Smooth muscle cell of the brain vasculature (primary cell): ENCODE measurements around the gene CPN1.
"Not testable (repeated sequence)": the region's sequence is repeated elsewhere in the genome, so short reads cannot be mapped to it uniquely, and the experiment has no call there.

Source experiments
- DNase-seq: peaks from one replicate; pipeline ENCODE4 v3.0.0-alpha.2; 2012; ENCODE audit warnings: low read depth, low spot score

CPN1 gene

DNA sequence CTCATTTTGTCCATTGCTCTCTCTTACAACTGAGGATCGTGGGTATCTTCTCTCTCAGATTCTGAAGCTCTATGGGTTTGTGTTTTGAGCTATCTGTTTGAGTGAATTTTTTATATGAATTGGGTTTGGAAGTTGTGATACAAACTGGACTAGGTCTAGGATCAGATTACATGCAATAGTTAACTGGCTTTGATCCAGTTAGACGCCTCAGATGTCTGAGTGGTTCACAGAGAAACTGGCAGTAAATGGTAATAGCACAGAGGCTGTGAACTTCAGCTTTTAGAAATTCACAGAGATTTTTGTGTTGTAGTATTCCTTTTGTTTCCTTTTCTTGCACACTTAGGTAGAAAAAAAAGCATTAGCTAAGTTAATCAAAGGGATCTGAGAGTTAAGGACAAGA is 59.3 kb downstream of the CPN1 start:
- DNase-seq = no peak

DNA sequence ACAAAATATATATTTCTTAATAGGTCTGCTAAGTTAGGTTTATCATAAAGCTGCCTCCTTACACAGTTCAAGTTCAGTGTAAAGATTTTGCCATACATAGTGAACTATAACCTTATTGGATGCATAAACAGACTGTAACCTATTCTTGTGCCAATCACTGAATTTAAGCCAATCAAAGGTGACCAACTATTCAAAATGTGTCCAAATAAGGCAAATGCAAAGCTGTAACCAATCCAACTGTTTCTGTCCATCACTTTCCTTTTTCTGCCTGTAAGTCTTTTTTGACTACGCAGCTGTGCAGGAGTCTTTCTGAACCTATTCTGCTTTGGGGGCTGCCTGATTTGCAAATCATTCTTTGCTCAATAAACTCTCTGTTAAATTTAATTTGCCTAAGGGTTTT is 60.3 kb downstream of the CPN1 start:
- no peak for DNase-seq

DNA sequence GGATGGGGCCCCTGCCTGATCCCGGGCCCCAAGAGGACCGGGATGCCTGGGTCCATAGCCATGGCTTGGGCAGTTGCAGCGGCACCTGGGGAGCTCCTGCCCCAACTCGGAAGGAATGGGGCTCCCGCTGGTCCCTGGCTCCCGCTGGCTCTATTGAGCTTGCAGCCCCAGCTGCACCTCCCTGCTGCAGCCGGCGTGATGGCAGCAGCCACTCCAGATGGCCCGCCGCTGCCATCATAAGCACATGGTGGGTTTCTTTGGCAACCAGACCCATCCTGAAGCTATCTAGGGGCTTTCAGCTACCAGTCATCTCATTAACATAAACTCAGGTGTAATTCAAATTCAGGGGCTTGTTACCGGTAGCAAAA is 60.8 kb downstream of the CPN1 start:
- no peak for DNase-seq

DNA sequence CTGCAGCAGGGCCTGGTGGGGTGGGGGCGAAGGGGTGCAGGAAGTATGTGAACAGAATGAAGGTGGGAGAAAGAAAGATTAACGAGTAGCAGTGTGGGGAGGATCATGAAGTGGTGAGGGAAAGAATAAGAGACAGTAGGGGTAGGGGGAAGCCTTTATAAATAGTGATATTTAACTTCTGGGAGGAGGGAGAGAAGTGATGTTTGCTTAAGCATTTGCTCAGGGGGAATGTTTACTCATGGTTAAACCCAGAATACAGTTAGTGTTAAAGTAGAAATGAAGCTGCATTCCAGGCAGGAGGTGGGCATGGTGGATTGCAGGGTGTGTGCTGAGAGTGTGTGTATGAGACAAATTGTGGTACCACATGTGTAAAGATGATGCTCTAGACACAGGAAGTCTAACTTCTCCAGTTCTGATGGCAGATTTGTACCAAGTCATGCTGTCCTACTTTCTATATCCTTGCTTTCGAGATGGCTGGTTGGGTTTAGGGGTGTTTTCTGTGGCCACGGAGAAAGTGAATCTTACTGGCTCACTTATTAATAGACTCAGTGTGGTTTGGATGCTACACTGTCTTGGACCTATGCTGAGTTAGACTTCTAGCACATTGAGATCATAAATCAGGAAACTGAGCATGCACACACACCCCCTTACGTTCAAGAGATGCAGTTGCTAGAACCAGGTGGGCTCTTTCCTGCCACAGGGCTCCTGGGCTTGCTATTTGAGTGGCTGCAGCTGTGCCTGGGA is 61.4 kb downstream of the CPN1 start:
- DNase-seq = no peak

DNA sequence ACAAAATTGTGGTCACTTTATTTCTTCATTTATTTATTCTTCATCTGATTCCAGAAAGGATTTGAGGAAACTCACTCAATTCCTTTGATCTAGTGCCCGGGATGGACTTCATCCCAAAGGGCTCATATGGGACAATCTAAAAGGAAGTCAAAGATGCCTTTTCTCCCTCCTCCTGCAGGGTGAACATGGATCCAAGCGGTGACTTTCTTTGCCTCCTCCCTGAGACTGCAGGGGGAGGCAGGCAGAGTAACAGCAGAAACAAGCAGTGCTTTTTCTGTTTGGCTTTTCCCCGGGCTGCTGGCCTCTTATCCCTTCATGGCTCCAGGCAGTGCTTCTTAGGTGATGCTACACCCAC is 61.9 kb downstream of the CPN1 start:
- no peak for DNase-seq

DNA sequence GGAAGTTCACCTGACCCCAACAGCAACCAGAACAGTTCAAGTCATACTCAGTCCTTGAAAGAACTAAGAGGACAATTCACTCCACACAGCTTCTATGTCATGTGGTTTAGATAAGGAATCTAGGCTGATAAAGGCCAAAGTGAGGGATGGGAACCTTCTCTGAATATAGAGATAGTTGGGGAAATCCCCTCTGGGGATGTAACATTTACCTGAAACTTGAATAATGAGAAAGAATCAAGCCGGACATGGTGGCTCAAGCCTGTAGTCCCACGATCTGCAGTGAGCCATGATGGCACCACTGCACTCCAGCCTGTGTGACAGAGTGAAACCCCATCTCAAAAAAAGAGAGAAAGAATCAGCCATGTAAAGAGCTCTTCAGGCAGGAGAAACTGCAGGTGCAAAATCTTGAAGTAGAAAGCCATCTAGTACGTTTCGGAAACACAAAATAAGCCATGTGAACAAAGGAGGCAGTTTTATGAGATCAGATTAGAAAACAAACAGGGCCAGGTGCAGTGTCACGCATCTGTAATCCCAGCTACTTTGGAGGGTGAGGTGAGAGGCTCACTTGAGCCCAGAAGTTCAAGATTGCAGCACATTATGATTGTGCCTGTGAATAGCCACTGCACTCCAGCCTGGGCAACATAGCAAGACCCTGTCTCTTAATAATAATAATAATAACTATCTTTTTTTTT is 67.5 kb downstream of the CPN1 start:
- no peak for DNase-seq

DNA sequence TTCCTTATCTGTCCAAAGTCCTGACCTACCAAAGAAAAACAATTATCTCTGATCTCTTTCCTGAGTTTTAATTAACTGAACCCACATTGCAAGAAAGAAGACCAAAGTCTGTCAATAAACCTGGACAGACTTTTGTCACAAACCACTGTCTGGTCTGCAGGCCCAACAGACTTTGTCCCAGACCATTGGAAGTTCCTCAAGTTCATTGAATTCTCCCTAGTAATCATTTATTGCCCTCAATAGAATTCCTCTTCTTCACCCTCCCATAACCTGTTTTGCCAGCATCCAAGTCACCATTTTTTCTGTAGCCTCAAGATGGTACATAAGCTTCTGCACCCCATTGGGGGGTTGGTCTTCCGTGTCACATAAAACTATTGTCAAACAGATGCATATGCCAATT is 68.0 kb downstream of the CPN1 start:
- no peak for DNase-seq

DNA sequence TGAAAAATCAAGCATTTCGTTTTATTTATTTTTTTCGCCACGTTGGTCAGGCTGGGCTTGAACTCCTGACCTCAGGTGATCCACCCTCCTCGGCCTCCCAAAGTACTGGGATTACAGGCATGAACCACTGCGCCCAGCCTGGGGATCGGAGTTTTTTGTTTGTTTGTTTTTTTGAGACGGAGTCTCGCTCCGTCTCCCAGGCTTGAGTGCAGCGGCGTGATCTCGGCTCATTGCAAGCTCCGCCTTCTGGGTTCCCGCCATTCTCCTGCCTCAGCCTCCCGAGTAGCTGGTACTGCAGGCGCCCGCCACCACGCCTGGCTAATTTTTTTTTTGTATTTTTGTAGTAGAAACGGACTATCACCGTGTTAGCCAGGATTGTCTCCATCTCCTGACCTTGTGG is 69.8 kb downstream of the CPN1 start:
- DNase-seq = not testable (repeated sequence)

DNA sequence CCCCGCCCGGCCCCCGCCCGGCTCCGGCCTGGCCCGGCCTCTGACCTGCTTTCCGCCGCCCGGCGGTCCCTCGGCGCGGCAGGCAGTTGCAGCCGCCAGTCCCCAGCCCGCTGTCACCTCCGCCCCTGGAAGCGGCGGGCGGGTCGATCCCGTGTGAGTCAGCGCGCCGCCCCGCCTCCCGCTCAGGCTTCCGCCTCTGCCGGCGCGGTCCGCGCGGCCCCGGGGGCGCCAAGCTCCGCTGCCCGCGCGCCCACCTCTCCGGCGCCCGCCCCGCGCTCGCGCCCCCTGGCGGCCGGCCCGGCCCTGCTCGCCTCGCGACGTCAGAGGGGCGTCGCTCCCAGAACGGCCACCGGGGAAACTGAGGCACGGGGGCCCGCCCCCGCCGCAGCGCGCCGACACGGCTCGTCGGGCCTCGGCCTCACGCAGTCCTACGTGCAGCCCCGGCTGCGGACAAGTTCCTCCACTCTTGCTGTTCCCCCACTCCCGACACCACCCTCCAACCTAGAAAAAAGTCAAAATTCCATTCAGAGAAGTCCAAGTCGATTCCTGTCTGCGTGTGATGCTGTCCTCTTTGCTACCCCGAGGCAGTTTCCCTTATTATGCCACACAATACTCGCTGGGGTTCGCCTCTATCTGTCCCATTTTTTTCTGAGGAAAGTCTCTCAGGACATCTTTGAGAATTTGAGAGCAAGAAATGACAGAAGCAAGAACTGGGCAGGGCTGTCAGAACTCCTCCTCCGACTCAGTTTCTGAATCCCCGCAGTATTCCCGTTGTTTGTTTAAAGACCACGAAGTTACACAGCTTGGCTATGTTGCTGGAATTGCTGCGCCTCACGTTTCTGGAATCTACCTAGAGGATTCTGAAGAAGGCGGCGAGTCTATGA is 71.6 kb downstream of the CPN1 start, which contains the start of gene DNMBP:
Gene DNMBP (minus strand): TSS at position 155 of the 884 bp plus-strand sequence. CDS start 37,823 bp downstream, outside the sequence.
- no peak for DNase-seq

DNA sequence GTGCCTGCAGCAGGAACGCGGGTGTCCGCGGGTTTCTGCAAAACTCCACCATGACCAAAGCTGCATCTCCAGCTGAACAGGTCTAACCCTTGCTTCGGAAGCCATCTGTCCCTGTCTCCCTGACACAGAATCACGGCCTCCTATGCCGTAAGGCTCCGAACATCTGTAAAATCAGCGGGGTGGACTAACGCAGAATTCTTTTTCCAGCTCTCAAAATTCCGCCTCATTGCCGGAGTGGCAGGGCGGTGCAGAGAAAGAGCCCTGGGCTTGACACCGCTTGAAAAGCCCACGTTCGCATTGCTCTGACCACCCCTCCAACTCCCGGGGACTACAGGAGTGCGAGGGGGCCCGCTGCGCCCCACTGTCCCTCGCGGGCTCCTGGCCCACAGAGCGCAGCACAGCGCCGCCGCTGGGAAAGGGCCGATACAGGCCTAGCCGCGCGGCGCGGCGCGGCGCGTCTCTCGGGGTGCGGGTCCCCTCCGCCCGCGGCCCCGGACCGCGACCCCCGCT is 72.3 kb downstream of the CPN1 start:
- DNase-seq = no peak

DNA sequence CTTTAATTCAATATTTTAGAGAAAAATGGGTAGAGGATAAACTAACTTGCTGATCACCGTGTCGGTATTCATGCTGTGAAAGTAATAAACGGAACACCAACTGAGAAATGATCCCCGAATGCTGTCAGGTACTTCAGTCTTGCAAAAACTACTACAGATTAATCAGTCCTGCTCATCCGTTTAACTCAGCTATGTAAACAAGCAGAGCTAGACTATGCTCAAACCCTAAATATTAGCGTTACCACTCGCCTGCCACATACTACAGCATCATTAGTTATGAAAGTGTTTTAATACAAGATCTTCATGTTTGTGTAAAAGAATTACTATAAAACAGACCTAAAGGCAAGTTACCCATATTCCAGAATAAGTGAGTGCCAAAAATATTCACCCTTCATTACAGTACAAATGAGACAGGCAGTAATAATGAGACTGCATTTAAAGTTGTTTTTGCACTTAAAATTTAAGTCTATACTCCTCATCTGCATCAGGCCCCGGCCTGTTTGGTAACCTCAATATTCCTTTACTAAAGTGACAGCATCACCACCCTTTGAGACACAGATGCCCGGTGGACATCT is 72.9 kb downstream of the CPN1 start:
- no peak for DNase-seq

DNA sequence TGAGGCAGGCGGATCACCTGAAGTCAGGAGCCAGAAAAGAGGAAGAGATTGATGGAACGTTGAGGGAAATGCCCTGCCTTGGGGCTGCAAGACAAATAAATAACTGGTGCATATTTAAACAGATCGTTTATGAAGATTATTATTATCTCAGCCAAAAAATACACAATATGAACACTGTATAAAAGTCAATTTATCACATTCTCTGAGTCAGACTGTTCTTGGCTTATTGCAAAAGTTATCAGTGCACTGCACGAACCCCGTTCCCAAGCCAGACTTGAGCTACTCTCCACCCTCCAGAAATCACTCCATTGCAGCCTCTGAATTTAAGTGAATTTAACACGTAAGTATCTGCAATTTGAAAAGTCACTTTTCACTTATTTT is 73.5 kb downstream of the CPN1 start:
- no peak for DNase-seq

DNA sequence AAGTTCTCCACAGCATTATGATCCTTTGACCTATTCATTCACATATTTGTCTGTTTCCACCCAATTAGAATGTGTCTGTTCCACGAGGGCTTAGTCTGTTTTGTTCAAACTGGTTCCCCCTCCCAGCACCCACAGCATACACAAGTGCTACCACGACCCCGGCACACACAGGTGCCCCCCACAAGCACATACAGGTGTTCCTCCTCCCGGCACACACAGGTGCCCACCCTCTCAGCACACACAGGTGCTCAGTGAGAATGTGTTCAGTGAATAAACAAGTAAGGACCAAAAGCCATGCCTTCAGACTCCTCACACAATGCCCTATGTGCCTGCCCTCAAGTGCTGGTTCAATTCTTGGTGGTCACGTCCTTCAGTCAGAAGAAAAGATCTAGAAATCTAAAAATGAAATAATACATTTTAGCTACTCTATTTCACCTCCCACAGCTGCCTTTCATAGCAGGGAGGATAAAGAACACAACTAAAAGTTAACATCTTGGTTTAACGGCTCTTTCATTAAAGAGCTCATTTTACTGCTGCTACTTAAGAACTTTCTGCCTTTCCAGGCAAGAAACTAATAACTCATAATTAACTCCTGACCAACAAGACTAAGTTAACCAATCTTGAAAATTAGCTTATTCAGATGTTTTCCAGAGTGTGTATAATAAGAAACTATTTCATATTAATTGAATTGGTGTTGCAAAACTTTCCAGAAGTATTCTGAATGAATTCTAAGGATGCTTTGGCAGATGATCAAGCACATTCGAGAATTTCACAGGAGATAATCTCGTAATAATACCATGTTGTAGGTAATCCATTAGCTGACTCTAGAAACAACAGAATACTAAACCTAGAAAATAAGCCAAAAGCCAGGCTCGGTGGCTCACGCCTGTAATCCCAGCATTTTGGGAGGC is 74.2 kb downstream of the CPN1 start:
- no peak for DNase-seq

DNA sequence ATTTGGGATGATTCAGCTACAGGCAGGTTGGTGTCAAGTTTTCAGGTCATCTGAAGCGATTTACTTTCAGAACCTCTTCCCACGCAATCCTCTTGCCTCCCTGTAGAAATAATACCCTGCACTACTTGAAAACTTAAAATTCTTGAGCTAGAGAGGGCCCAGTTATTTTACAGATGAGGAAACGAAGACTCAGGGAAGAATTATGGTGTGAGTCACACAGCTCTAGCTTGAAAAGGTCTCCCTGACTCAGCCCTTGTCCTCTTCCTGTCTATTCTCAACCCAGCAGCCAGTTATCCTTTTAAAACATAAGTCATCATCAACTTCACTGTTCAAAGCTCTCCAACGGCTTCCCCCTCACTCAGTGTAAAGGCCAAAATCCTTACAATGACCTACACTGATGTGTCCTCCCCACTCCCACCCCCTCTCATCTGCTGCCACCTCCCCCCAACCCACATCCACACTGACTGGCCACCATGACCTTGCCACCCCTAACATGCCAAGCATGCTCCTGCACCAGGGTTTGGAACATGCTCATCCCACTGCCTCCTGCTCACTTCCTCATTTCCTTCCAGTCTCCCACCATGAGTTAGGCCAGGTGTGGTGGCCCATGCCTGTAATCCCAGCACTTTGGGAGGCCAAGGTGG is 75.3 kb downstream of the CPN1 start:
- DNase-seq = no peak

DNA sequence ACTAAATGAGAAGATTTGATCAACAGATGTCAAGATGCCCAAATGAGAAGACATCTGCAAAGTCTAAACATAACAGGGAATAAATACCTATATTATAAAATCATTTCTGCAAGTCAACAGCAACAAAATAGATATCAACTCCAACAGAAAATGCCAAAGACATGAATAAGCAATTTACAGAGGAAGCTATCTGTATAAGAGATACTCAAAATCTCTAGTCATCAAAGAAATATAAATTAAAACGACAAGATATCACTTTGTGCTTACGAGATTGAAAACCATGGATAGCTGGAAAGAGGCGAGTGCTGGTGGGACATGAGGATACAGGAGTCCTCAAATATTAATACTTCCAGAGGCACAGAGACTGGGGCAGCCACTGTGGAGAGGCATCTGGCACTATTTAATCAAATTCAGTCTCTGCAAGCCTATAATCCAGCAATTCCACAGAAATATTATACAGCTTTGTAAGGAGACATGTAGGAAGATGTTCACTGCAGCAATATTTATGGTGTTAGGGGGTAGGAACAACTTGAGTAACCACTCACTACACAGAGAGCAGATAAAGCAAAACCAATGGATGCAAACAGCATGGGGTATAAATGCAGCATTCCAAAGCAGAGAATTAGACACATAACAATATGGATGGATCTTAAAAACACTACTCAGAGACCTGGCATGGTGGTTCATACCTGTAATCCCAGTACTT is 76.7 kb downstream of the CPN1 start:
- no peak for DNase-seq

DNA sequence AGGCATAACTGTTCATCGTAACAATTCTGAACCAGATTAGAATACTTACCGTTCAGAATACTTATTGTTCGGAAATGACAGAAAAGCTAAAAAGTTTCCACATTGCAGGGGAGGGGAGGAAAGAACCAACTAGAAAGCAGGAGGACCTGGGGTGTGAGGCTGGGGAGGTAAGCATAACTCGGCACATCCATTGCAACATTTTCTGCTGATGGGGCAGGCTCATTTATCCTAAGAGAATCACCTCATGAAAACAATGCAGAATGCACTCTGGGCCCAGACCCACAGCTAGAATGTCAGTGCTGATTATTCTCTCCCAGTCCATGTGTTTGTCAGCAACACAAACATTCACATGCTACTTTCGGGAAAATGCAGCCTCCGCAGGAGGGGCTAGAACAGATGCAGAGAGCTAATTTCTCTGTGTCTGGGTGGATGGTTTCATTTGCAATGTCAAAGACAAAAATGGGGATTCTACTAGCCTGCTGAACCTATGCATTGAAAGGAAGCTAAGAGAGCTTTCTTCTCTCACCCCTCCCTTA is 81.5 kb downstream of the CPN1 start:
- DNase-seq = no peak

DNA sequence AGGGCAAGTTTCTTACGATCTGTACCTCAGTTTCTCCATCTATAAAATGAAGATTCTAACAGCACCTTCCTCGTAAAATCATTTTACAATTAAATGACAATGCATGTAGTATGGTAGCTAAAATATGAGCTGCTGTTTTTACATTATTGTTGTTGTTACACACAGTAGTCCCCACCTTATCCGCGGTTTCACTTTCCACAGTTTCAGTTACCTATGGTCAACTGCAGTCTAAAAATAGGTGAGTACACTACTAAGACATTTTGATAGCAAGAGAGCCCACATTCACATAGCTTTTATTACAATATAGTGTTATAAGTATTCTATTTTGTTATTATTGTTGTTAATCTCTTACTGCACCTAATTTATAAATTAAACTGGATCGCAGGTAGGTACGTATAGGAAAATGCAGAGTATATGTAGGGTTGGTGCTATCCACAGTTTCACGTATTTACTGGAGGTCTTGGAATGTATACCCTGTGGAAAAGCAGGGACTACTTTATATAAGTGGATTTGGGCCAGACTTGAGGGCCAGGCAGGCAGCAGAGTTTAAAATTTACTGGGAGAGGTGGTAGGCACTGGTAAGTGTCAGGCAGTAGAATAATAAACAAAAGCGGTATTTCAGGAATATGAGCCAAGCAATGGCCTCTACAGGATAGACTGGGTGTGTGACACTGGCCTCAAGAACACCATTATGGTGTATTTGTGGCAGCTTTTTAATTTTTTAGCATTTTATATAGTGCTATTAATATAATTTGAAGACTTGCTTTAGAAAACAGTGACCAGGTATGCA is 82.2 kb downstream of the CPN1 start:
- DNase-seq = no peak

DNA sequence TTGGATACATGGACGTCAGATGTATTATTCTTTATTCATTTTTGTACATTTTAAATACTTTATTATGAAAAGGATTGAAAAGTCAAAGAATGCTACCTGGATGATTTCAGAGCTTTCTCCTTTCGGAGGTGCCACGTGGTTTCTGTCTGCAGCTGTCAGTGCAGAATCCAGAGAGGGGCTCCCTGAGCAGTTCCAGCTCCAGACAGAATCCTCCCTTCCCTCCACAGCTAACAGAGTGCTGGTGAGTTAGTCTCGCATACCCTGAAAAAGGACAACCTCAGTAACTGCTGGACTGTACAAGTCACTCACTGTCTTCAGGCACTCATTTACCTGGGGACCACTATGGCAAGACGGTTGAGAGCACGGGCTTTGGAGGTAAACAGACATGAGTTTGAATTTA is 82.8 kb downstream of the CPN1 start:
- no peak for DNase-seq
